HEK293 (cell line): ENCODE measurements around the gene GAL3ST3.

ENCODE experiments used
- CTCF ChIA-PET: fragments of 350-600 bp; formaldehyde crosslinking; extraction: SDS; loops from one replicate; lab custom pipeline; 2021; ENCODE audit warnings: antibody characterized with exemption; lab: Yijun Ruan, JAX
- POLR2A ChIA-PET: fragments of 300-600 bp; formaldehyde crosslinking; extraction: SDS; loops from one replicate; lab custom pipeline; 2020; ENCODE audit warnings: antibody characterized with exemption, inconsistent platforms; lab: Yijun Ruan, JAX
- H3K27ac ChIP-seq: fragments of 200-500 bp; sonication (Bioruptor generic); 2 replicates; pipeline ENCODE4 v1.5.1; 2014; ENCODE audit warnings: low read depth, low read length, control low read depth, inconsistent platforms; ENCODE audit errors: extremely low read depth
- H3K36me3 ChIP-seq, 2 experiments: fragments of 200-500 bp in 1 of 2; sonication (Bioruptor generic) in 1 of 2; 1 replicate in 1 of 2; 2 replicates in 1 of 2; pipeline ENCODE4 v1.5.1; 2014 to 2017; ENCODE audit warnings: inconsistent platforms in 2 of 2, low read length in 2 of 2; ENCODE audit not compliant: control insufficient read depth in 2 of 2, insufficient read depth in 1 of 2
- H3K4me1 ChIP-seq: fragments of 200-500 bp; sonication (Bioruptor generic); 2 replicates; pipeline ENCODE4 v1.5.1; 2014; ENCODE audit warnings: mild to moderate bottlenecking, low read length, inconsistent platforms; ENCODE audit not compliant: control insufficient read depth, insufficient read depth
- H3K4me3 ChIP-seq: 2 replicates; pipeline ENCODE4 v1.5.1; 2011; ENCODE audit warnings: low read depth, mild to moderate bottlenecking, control low read depth, low read length, moderate library complexity
- H3K9me3 ChIP-seq: fragments of 200-500 bp; sonication (Bioruptor generic); 2 replicates; pipeline ENCODE4 v1.5.1; 2014; ENCODE audit warnings: low read depth, low read length, inconsistent platforms; ENCODE audit not compliant: control insufficient read depth, insufficient read depth
- OSR2 ChIP-seq: fragments of 450-650 bp; formaldehyde crosslinking; IDR thresholded peaks from 2 replicates; pipeline ENCODE4 v1.5.1; 2016; ENCODE audit warnings: missing biosample characterization, missing genetic modification characterization
- REST ChIP-seq: fragments of 450-650 bp; formaldehyde crosslinking; IDR thresholded peaks from 2 replicates; pipeline ENCODE4 v1.5.1; 2016; ENCODE audit warnings: missing biosample characterization, missing genetic modification characterization
- ZNF138 ChIP-seq: fragments of 450-650 bp; formaldehyde crosslinking; IDR thresholded peaks from 2 replicates; pipeline ENCODE4 v1.5.1; 2016; ENCODE audit warnings: missing biosample characterization, missing genetic modification characterization, borderline replicate concordance
- ZNF146 ChIP-seq: fragments of 450-650 bp; formaldehyde crosslinking; IDR thresholded peaks from 2 replicates; pipeline ENCODE4 v1.5.1; 2016; ENCODE audit warnings: missing biosample characterization, missing genetic modification characterization
- ZNF2 ChIP-seq: fragments of 450-650 bp; formaldehyde crosslinking; IDR thresholded peaks from 2 replicates; pipeline ENCODE4 v1.5.1; 2016; ENCODE audit warnings: missing biosample characterization, missing genetic modification characterization
- ZNF518A ChIP-seq: fragments of 450-650 bp; formaldehyde crosslinking; conservative IDR thresholded peaks from 2 replicates; pipeline ENCODE4 v1.5.1; 2016; ENCODE audit warnings: low read depth, missing biosample characterization, missing genetic modification characterization
- ZNF549 ChIP-seq: fragments of 450-650 bp; IDR thresholded peaks from 2 replicates; pipeline ENCODE4 v1.5.1; 2018; ENCODE audit warnings: missing biosample characterization, missing genetic modification characterization, mild to moderate bottlenecking, inconsistent platforms, moderate library complexity
- ZNF600 ChIP-seq: fragments of 450-650 bp; formaldehyde crosslinking; IDR thresholded peaks from 2 replicates; pipeline ENCODE4 v1.5.1; 2016; ENCODE audit warnings: missing biosample characterization, missing genetic modification characterization
- ZNF670 ChIP-seq: fragments of 450-650 bp; formaldehyde crosslinking; IDR thresholded peaks from 2 replicates; pipeline ENCODE4 v1.5.1; 2016; ENCODE audit warnings: missing biosample characterization, missing genetic modification characterization, low read depth
- ZXDB ChIP-seq: fragments of 450-650 bp; formaldehyde crosslinking; IDR thresholded peaks from 2 replicates; pipeline ENCODE4 v1.5.1; 2016; ENCODE audit warnings: missing biosample characterization, missing genetic modification characterization
- TF ChIP-seq, protein P1 (sequence below): fragments of 450-650 bp; formaldehyde crosslinking; IDR thresholded peaks from 2 replicates; pipeline ENCODE4 v1.5.1; 2016; ENCODE audit warnings: missing biosample characterization, missing genetic modification characterization

Gene GAL3ST3

GRCh38 chr11:66069715-66070603 is 21.0 kb upstream of the GAL3ST3 start, which contains the start of gene PACS1 (continued):
- TF ChIP-seq ZNF549 (tag by site-specific recombination): no peak

DNA sequence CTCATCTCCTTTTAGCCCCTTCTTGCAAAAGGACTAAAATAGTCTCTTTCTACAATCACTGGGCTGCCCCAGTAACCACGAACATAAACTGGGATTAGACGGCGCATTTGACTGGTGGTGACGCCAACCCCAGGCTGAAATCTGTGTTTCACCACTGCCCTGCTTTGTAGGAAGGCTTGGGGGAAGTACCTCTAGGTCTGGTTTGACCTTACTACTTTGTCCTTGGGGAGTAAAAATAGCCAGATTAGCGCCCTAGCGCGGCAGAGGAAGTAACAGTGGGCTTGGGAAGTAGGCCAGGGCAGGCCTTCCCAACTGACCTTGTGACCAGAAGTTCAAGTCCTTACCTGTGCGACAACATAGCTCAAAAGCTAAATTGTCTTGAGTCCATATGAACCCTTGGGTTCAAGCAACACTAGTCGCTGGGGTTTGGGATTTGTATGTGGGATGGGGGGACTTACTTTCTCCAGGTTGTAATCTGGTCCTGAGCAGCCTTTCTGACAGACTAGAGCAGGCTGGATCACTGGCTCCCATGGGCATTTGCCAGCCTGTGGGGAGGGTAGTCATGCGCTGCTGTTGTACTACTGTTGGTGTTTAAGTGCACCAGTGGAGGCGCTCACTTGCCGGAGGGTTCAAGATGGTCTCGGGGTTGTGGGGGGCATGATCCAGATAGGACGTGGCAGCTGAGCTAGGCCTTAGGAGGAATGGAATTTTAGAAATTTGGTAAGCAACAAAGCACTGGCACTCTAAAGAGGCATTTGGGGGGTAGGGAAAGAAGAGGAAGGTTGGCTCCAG is 20.2 kb upstream of the GAL3ST3 start:
- Histone ChIP-seq H3K9me3 (no peaks in the 10 kb centered on the region), H3K27ac (peak overlapping the region; percentile 81; the same call in 1 of the 2 replicates), H3K4me1 (no peaks in the 10 kb centered on the region; the same call in none of the 2 replicates), H3K36me3 (peaks cover 8 to 65% of the 10 kb centered on the region in 2 experiments), H3K4me3 (peak overlapping the region; percentile 76)
- TF ChIP-seq ZNF518A (tag by site-specific recombination) (no peak), ZNF600 (tag by site-specific recombination) (0 out of 2 replicates have a peak, but pooled peaks have one; percentile 50), OSR2 (tag by site-specific recombination) (peak; percentile 43), REST (no peak), ZNF138 (tag by site-specific recombination) (no peak), ZNF670 (tag by site-specific recombination) (no peak), ZXDB (tag by site-specific recombination) (no peak), ZNF2 (tag by site-specific recombination) (no peak), ZNF146 (tag by site-specific recombination) (no peak)
- TF ChIP-seq, protein P1, sequence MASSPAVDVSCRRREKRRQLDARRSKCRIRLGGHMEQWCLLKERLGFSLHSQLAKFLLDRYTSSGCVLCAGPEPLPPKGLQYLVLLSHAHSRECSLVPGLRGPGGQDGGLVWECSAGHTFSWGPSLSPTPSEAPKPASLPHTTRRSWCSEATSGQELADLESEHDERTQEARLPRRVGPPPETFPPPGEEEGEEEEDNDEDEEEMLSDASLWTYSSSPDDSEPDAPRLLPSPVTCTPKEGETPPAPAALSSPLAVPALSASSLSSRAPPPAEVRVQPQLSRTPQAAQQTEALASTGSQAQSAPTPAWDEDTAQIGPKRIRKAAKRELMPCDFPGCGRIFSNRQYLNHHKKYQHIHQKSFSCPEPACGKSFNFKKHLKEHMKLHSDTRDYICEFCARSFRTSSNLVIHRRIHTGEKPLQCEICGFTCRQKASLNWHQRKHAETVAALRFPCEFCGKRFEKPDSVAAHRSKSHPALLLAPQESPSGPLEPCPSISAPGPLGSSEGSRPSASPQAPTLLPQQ: no peak
- POLR2A ChIA-PET: interaction anchor here (0.6 to 1.8 kb wide), 3 partner anchors 10 to 50 kb away, joined by 3 to 10 read pairs (median 4); no protein-coding TSS in a partner anchor
- CTCF ChIA-PET: interaction anchor here (0.6 to 5.4 kb wide), 37 partner anchors 7 to 466 kb away, joined by 3 to 61 read pairs (median 4); partner anchors contain the start of genes CATSPER1 and SF3B2
